Measurements from ENCODE around the gene PSAP.

PSAP gene

GRCh38 chr10:71777213-71777985 lies 73.7 kb downstream of the PSAP start:
- H3K27ac ChIP-seq = peak overlapping the region in 1 of 21 experiments; percentile 99
- H3K4me3 ChIP-seq = no peak overlapping the region

DNA sequence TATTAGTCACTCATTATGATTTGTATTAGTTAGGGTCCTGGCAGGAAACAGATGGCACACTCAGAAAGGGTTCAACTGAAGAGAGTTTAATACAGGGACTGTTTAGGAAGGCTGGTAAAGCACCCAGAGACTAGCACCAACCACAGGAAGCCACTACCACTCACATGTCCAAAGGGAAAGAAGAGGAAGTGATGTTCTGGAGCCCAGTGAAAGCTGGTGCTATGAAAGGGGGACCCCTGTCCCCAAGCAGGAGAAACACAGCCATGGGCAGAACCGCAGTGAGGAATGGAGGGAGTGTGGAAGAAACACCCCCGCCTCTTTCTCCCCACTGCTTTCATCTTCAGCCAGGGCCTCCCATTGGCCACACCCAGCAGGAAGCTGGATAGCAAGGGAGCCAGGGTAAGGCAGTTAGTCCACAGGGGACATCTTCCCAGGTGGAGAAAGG lies 74.5 kb downstream of the PSAP start:
- Histone ChIP-seq H3K4me3 (no peak overlapping the region), H3K27ac (peak overlapping the region in 4 of 21 experiments; percentile 44 to 99 (median 92))

DNA sequence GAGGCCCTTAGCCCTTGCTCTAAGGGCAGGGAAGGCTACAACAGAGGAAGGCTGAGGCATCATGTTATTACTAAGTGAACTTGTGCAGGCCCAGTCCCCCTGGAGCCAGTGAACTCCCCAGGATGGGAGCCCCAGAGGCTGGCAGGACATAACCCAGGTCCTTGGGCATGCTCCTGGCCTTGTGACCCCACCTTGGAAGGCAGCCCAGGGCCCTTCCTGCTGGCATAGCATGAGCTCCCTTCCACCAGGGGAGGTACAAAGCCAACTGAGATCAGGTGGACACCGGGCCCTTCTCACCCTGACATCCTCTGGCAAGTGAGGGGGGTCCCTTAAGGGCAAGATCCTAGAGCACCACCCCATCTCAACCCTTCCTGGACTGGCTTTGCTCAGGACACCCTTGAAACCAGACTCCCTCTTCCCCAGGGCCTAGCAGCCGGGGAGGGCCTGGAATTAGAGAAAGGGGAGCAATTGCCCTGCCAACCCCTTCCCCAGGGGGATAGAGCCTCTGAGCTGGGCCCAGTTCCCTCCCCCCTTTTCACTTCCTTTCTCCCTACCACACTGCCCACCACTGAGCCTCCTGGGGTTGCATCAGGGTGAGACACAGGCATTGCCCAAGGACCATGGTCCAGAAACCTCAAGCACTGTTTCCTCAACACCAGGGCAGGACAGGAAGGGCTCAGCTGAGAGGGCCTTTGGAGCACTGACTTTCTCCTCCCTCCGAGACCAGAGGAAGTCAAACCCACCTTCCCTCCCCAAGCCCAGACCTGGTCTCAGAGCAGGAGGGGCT lies 75.9 kb downstream of the PSAP start:
- Histone ChIP-seq H3K4me3 (no peak overlapping the region), H3K27ac (peak overlapping the region in 12 of 21 experiments; percentile 14 to 99 (median 48))

DNA sequence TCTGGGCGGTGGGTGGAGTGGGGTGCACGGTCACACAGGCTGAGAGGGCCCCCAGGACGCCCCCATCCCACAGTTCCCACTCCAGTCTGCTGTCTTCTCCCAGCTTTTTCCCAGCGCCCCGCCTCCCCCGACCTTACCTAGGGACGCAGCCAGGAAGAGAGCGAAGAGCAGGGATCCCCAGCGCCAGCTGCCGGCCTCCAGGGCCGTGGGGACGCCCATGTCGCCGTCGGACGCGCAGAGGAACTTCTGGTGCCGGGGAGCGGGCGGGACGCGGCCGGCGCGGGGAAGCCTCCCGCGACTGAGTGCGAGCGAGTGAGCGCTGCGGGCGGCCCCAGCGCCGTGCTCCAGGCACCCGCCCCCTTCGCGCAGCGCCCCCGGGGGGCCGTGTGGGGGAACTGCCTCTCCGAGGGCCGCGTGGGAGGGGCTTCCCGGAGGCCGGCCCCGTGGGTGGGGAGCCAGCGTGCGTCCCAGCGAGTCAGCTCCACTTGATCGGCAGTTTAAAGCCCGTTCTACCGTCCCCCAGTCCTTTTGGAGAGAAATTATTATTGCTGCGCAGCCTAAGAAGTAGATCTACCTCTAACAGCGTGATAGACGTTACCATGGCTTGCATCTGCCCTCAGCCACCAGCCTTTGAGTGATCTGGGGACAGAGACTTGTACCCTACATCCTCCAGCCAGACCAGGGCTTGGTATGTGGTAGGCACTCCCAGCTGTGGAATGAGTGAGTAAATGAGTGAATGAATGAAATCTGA lies 77.7 kb downstream of the PSAP start, which contains the start of gene VSIR:
VSIR (minus strand) TSS at position 300 of the 751 bp plus-strand sequence; CDS start at position 219, 81 bp downstream.
- H3K27ac ChIP-seq = peak within 1 kb of the TSS; percentile 72 to 99 (median 90)
- peak within 1 kb of the TSS; percentile 51 to 79 (median 60) for H3K4me3 ChIP-seq

DNA sequence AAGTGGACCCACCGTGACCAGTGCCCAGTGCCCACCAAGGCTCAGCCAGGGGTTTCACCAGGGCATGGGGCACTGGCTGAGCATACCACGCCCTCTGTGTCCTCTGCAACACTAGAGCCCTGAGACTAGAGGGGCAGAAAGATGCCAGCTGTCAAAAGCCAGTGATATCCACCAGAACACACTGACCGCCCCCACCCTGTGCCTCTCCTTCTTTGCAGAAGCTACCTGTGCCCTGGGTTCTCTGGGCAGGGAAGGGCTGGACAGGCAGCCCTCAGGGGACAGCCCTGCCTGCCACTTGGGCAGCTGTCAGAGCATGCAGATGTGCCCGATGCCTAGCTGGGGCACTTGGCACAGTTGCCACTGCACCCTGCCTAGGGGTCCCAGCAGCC lies 78.2 kb downstream of the PSAP start:
- Histone ChIP-seq H3K27ac (peak overlapping the region; percentile 72 to 99 (median 90)), H3K4me3 (peak overlapping the region; percentile 51 to 79 (median 60))

DNA sequence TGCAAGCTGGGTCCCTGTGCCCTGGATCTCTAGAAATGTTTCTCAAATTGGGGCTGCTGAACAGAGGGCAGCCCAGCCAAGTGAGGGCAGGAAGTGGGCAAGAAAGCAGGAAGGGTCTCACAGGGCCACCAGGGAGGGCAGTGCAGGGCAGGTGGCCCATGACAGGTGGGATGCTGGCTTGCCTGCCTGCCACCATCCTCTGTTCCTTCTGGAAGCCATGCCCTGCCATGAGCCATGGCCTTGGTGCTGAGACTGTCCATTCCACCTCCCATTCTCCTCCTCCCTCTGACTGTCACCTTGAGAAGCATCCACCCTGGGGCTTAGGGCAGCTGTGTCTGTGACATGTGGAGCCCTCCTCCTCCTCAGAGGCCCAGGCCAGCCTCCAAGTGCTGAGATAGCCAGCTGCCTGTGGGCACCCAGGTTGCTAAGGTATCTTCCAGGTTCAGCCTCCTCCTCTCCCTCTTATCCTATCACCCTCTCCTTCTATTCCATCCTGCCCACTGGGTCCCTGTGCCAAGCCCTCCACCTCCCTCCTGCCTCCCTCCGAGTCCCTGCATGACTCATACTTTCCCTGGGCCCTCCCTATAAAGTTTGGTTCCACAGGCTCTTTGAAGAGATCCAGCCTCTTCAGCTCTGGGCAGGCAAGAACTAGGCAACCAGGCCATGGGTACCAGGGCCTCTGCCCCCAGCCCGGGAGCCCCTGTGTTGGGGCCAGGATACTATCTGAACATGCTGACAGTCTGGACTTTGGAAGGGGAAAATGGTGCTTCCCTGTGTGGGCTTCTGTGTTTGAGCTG lies 79.0 kb downstream of the PSAP start:
- Histone ChIP-seq H3K4me3 (peak overlapping the region; percentile 51 to 79 (median 60)), H3K27ac (peak overlapping the region in 20 of 21 experiments; percentile 81 to 99 (median 90))

DNA sequence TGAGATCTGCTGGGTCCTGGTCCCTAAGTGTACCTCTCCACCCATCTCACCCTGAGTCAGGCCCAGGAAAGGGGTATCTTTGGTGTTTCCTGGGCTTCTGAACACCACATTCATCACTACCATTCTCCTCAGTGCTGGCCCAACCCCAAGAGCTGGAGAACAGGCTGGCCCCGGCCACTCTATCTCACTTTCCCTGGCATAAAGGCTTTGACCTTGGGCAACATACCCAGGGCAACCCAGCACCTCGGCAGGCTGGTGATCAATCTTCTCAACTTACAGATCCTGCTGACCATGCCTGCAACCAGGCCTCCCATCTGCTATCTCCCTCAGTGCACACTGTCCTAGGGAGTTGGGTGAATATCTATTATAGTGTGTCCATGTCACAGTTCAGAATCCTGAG lies 79.8 kb downstream of the PSAP start:
- H3K4me3 ChIP-seq = peak overlapping the region in 6 of 7 experiments; percentile 51 to 79 (median 61)
- H3K27ac ChIP-seq = peak overlapping the region in 20 of 21 experiments; percentile 18 to 99 (median 90)

GRCh38 chr10:71770789-71771188 lies 80.3 kb downstream of the PSAP start:
- H3K27ac ChIP-seq = peak overlapping the region in 20 of 21 experiments; percentile 25 to 99 (median 90)
- peak overlapping the region in 5 of 7 experiments; percentile 51 to 79 (median 64) for H3K4me3 ChIP-seq

DNA sequence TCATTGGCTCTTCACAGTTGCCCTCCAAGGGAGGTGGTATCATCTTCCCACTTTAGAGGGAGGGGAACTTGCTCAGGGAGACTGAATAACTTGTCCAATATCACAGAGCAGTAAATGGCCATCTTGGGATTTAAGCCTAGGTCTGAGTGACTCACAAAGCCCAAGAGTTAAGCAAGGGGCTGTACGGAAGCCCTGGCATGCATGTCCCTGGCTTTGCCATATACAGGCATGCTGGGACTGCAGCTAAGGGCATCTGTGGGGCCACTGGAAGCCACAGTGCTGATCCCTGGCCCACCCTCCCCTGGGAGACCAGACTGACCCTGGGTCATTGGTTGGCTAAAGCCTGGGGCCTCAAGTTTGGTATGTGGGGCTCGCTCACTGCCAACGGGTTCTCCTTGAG lies 80.8 kb downstream of the PSAP start:
- Histone ChIP-seq H3K27ac (peak overlapping the region in 20 of 21 experiments; percentile 25 to 99 (median 90)), H3K4me3 (peak overlapping the region in 4 of 7 experiments; percentile 8 to 65 (median 54))

DNA sequence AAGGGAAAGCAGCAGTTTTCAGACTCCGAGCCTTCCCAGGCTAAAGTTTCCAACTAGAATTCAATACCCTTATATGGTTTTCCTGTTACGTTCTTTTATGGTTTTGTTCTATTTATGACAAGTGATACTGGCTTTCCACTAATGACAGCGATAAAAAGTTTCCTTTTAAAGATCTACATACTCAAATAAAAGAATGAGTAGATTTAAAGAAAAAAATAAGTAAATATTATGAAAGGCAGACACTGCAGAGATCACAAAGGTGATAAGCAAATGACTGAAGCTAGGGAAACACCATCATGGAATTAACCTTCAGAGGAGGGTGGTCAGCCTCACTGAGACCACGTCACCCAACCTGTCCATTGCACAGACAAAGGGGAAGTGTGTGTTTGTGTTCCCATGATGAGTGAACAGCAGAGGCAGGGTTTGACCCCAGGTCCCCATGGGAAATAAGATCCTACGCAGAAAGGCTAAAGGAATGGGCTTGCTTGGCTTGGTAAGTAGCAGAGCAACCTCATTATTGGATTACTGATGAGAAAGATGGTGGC lies 81.7 kb downstream of the PSAP start:
- Histone ChIP-seq H3K27ac (peak overlapping the region in 20 of 21 experiments; percentile 38 to 99 (median 90)), H3K4me3 (peak overlapping the region in 3 of 7 experiments; percentile 3 to 51 (median 11))

GRCh38 chr10:71767420-71768035 lies 83.5 kb downstream of the PSAP start:
- Histone ChIP-seq H3K4me3 (no peak overlapping the region), H3K27ac (peak overlapping the region in 20 of 21 experiments; percentile 39 to 99 (median 89))

DNA sequence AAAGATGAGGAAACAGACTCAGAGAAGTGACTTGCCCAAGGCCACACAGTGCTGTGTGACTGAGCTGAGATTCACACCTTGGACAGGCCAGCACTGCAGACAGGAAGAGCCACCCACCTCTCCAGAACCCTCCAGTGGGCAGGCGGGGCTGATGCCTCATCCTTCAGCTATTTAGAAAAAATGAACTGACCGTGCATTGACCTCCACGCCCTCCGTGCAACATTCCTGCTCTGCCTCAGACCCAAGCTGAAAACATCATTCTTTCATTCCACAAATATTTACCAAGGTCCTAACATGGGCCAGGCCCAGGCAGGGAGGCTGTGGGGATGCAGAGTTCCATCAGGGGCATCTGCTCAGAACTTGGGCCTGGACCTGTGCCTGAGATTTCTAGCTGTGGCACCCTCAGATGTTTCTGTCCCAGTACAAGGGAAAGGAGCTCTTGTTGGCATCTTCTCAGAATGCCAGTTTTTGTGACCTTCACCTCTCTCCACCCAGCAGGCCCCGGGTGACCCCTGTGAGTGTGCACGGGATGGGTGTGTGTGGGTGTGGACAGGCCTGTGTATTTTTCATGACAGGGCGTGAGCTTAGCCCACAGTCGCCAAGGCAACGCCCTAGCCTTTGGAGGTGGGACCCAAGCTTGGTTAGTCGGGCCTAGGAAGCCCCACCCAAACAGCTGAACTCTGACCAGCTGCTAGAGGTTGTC lies 84.2 kb downstream of the PSAP start:
- H3K27ac ChIP-seq = peak overlapping the region in 20 of 21 experiments; percentile 39 to 99 (median 89)
- no peak overlapping the region for H3K4me3 ChIP-seq
